ENCODE data around the gene LITAFD.
"Not testable (repeated sequence)": the region's sequence is repeated elsewhere in the genome, so short reads cannot be mapped to it uniquely, and the experiment has no call there.

LITAFD gene

DNA sequence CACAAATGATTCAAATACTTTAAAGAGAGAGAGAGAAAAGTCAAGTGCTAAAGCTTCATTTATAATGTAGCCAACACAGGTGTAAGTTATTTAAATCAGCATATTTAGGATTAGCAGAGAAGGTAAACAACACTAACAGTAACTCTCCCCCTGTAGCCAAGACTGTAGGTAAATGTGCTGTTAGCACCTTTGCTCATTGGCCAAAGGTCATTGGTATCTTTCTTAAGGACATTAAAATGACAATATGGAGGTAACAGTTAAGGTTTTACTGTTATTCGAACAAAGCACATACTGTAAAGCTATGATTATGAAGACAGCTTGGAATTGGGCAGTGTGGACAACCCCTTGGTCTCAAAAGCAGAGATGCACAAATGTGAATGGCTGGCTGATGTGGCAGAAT is 28.7 kb downstream of the LITAFD start:
- no peak for DNase-seq
- intact Hi-C loops (cut with DNase I) = no loop called here

DNA sequence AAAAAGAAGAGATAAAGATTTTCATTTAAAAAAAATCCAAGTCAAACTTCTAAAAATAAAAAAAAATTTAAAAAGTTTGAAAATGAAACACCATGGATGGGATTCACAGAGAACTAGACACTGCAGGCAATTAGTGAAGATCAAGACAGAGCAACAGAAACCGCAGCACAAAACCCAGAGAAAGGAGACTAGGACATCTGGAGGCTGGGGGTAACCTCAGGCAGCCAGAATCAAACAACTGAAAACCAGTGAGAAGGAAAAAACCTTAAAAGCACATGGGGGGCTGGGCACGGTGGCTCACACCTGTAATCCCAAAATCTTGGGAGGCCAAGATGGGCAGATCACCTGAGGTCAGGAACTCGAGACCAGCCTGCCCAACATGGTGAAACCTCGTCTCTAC is 30.6 kb downstream of the LITAFD start:
- DNase-seq = peak in 1 of 10 donors; percentile 44
- intact Hi-C loops (cut with DNase I) = no loop called here

DNA sequence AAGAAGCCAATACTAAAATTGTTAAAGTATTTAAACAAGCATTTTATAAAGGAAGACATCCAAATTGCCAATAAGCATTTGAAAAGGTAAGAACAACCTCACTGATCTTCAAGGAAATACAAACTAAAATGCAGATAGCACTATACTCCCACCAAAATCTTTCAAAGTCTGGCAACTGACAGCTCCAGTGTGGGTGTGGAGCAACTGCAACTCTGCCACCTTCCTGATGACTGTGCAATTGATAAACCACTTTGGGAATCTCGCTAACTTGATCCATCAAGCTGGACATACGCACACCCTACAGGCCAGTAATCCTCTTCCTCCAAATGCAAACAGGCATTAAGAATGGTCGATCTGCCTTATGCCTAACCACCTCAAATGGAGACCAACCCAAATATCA is 31.9 kb downstream of the LITAFD start:
- intact Hi-C loops (cut with DNase I) = no loop called here
- DNase-seq = no peak

DNA sequence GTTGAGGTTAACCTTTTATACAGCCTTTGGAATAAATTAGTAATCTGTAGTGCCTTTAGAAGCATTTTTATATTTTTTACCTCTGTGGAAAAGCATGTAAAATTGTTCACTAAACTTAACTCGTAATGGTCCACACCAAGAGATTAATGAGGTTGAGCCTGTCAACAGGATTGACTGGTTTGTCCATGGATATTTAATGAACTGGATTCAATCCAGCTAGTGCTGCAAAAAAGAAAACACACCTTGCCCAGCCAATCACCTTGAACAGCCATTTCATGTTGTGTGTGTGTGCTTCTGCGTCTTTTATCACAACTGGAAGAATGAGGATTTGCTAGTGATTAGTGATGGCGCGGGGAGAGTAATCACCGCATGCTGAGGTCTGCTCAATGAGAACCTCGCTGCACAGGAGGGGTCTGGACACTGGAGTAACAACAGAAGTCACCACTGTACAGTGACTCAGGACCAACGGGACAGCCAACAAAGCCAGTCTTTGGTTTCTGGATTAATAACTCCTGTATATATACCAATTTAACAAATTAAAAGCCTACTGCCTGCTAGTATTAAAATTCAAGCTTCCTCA is 33.7 kb downstream of the LITAFD start:
- intact Hi-C loops (cut with DNase I) = no loop called here
- DNase-seq = no peak

DNA sequence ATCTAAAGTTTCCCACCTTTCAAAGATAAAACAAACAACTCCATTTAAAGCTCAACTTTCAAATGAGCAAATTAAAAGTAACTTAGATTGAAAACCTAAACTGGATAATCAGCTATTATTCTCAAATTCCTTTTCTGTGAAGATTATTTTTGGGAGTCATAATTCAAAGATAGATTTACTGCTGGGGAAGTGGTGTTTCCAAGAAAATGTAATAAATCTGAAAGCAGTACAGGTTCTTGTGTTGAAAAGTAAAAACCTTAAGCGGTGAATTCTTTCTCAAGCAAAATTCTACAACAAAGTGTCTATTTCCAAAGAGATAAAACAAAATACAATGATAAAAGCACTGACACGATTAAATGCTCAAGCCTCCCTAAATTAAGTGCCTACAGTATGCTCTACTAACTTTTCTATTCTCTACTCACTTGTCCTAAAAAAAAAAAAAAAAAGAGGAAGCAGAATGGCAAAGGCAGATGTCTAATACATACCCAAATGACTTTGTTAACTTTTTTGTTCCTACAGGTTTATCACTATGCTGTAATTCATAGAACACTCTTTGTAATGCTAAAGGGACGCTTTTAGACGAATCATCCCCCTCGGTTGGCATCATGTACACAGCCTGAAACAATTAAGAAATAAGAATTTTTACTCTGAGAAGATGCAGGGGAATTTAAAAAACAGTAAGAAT is 34.5 kb downstream of the LITAFD start:
- intact Hi-C loops (cut with DNase I) = no loop called here
- DNase-seq = no peak

DNA sequence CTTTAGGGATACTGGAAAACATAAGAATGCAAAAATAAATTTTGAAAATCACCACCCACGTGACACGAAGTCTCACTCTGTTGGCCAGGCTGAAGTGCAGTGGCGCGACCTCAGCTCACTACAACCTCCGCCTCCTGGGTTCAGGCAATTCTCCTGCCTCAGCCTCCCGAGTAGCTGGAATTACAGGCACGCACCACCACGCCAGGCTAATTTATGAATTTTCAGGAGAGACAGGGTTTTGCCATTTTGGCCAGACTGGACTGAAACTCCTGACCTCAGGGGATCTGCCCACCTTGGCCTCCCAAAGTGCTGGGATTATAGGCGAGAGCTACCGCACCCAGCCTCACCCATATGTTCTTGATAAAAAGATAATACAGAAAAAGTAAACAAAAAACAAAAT is 35.2 kb downstream of the LITAFD start:
- DNase-seq = peak in 1 of 10 donors; percentile 74
- intact Hi-C loops (cut with DNase I) = not testable (repeated sequence)

DNA sequence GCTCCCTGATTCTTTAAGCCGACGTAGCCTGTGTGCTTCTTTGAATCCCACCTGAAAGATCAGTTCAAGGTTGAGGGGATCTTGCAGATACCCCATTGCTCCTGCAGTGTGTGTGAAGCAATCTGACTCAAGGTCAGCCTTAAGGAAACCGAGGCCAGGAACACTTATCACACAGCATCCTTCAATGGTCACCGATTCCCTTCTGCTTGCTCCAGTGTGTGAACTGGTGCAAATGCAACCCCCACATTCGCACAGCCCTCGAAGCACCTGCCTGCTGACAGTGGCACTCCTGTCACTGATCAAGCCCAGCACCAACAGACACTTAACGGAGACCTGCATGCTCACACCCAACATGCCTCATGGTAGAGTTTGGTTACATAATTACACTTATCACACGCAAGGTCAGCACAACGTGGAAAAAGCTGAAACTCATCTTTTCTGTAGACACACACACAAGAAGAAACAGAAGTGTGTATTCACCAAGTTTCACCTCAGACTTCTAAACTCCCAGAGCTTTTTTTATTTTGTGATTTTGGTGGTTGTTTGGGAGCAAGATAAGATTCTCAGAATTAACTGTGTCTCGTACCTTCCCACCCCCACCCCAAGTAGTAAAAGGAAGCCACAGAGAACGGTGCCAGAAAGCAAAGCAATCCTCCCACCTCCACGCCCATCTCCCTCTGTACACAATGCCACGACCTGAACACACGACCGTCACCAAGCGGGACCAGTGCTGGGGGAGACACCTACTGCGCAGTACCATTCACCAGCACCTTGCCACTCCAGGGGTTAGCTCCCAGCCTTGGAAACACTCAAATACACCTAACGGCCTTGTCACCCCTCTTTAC is 37.2 kb downstream of the LITAFD start:
- intact Hi-C loops (cut with DNase I) = no loop called here
- no peak for DNase-seq

DNA sequence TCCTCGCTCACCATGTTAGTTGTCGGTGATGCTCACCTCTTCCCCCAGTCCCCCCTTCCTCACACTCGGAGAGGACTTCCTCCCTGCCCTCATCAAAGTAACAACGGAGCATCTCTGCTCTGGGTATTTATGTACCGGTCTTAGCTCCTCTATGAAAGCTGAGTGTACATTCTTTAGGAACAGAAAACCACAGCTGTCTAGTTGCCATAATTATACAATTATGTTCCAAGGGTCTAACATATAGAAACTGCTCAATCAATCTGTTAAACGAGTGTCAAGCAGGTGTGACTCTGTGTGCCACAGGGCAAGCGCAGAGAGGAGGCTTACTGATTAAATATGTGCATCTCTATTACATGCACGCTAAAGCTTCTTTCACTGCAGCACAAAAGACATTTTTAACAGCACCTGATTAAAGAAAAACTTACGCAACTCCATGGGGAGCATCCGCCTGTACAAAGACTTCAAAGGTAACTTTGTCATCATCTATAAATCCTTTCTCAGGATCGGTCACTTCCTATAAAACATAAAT is 37.8 kb downstream of the LITAFD start:
- no peak for DNase-seq
- intact Hi-C loops (cut with DNase I) = no loop called here

DNA sequence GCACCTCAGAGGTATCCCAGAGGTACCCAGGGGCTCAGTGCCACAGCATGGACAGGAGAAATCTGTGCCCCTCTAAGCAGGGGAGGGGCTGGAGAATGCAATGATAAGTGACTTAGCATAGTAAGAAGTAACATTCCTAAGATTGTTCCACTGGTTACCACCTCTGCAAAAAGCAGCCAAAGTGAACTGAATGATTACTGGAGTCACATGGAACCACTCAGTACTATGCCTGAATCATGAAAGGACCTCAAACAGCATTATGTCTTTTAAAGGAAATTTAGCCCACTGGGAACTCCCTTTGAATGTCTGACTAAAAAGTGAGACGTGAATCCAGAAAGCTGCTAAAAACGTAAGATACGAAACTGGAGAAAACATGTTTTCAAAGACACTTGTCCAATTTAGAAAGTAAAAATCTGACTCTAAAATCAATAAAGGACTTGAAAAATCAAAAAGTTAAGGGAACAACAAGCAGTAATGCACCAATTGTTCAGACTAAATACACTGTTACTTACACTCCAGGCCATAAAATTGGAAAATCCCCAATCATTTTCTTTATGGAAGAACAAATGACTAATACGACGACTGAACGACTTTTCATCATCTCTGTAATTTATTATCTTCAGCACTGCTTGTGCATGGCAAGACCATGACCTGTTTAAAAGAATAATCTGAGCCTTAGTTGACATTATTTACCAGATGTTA is 38.6 kb downstream of the LITAFD start:
- no peak for DNase-seq
- intact Hi-C loops (cut with DNase I) = no loop called here

DNA sequence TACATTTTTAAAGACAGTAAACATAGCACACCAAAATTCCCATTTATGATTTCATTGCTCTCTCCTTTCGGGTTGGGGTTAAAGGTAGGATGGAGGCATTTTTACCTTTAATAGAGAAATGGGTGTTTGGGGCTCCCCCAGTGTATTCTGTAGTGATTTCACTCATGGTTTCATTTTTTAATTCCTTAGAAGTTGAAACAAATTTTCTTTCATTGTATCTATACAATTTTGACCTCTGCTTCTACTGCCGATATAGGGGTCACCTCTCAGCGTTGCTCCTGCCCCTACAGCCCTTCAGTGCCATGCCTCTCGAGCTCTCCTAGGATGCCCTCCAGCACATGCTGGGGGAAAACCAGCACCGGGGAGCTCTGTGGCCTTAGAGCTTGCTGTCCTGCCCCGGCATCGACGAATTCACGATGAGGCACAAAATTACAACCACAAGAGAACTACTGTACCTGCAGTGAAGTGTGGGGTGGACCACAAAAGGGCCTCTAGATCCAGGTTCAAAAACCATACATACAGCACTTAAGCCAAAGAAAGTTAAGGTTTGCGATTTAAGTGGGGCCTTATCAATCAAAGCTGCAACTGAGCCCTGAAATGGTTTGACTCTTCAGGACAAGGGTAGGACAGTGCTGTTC is 39.3 kb downstream of the LITAFD start:
- intact Hi-C loops (cut with DNase I) = no loop called here
- no peak for DNase-seq

DNA sequence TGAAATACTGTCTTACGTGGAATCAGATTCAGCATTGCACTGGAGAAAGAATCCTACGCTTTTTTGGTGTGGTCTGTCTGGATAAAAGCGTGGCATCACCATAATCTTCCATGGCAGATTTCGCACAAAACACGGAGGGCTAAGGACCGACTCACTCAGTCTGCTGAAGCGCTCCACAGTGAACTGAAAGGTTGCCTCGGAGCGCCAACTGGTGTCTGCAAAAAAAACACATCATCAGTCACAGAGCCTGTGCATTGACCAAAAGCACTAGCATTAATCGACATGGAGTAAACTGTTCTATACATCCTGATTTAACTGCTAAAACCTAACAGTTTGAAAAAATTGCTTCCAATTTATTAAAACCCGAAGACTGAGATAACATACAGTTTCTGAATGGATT is 41.0 kb downstream of the LITAFD start:
- peak in 8 of 10 donors; percentile 23 to 90 (median 42) for DNase-seq
- intact Hi-C loops (cut with DNase I) = no loop called here

DNA sequence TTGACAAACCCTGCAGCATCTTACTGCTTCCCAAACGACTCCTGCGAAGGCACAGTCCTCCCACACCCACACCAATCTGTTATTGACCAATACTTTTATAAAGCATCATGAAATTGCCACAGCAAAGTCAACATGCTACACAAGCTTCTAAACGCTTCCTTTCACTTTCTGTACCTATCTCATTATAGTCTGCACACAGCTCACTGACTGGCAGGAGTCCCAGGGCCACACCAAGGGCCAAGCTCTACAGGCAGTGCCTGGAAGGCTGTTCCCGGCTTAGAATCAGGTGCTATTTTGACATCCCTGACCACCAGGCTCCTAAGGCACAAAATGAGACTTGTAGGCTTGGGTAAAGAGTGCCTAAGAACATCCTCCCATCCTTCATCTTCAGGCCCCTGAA is 42.1 kb downstream of the LITAFD start:
- intact Hi-C loops (cut with DNase I) = no loop called here
- peak in 2 of 10 donors; percentile 20 to 32 for DNase-seq

DNA sequence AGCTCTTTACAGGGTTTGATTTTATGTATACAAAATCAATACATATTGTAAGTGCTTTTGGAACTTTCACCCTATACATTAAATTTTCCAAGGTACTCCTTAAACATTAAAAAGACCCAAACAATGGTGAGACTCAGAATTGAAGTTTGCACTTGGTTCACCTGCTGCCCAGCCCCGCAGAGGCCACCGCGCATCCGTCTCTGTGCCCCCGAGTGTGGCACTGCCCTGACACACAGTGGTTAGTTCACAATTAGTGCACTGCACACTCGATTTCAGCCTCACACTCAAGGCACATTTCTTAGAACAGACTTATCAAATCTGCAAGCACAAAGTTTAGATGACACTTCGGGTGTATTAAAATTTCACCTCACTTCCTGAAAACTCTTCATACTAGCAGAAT is 43.3 kb downstream of the LITAFD start:
- peak in 1 of 10 donors; percentile 59 for DNase-seq
- intact Hi-C loops (cut with DNase I) = no loop called here

DNA sequence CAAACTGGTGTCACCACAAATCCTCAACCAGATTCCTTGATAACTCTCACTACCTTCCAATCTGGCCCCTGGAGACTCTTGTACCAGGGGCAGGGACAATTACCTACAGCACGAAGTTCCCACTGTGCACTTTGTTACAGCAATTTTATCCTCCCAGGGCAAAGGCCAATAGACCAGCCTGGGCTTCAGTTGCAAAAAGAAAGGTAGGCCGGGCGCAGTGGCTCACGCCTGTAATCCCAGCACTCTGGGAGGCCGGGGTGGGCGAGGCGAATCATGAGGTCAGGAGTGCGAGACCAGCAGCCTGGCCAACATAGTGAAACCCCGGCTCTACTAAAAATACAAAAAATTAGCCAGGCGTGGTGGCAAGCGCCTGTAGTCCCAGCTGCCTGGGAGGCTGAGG is 44.7 kb downstream of the LITAFD start:
- intact Hi-C loops (cut with DNase I) = no loop called here
- DNase-seq = peak in 1 of 10 donors; percentile 64

DNA sequence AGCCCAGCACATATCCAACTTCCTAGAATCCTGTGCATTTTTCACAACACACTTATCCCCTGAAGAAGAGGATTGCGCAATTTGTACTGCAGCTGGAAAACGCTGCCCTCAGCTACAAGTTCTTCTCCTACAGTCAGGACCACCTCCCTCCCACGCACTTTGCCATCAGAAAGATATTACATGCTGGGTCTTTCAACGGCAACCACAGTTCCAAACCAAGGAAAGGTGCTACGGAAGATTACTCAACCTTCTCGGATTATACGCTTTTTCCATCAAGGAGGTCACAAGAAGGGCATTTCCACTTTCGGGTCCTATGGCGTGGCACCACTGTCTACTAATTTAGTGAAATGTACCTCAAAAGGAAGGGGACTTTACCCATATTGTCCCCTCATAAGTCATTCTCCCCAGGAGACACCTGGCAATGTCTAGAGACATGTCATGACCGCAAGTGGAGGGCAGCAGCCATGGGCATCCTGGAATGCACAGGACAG is 46.4 kb downstream of the LITAFD start:
- peak in 1 of 10 donors; percentile 54 for DNase-seq
- intact Hi-C loops (cut with DNase I) = no loop called here

DNA sequence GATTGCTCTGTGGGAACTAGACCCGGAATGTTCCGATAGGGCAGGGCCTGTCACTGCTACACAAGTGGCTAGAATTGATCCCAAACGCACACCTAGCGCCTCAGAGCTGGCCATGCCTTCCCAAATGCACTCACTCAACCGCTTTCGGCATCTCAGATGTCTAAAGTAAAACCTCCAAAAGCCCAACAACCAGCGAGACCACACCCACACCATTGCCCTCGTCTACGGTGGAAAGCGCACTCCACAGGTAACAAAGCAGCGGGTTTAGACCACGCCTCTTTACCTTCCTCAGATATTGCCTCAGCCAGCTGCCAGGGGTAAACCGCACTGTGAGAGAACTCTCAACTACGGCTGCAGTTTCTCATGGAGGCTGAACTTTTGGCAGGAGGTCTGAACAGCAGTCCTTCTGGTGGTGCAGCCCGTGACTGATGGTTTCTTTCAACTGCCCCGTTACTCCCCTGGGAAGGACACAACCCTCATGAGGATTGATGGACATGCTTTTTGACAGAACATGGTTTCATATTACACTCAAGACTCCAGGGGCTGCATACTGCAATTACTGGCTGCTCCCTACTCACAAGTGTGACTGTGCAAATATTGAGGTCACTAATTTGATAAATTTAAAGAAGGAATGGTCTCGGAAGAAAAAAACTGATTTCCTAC is 47.1 kb downstream of the LITAFD start:
- no peak for DNase-seq
- intact Hi-C loops (cut with DNase I) = no loop called here

DNA sequence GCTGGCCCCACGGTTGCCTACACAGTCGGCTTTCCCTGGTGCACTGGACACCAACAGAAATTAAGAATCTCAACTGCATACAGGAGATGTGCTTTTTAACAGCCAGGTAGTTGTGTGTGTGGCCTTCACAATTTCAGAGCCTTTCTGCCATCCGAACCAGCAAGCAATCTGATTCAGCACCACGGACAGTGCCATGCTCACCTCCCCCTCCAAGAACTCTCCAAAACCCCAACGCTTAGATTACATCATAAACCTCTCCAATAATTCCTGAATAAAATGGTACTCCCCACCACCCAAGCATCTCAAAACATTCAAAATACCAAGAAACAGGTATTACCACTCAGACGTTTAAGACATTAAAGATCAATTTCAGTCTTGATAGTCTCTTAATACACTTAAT is 49.7 kb downstream of the LITAFD start:
- peak in 2 of 10 donors; percentile 40 to 84 for DNase-seq
- intact Hi-C loops (cut with DNase I) = no loop called here

DNA sequence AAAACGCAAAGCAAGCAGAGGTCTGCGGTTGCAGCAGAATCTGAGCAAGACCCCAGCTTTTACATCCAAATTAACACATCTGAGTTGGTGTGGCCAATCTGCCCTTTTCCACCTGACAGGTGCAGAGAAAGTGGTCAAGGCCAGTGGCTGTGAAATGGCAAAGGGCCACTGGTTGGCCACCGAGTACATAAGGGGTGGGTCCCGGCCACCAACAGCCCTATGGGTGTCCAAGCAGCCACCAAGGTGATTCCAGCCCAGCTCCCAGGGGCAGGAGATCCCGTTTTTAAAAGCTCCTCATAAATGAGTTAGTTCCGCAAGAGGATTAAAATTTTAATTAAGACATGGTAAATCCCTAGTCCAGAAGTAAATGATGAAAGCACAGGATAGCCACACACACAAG is 52.5 kb downstream of the LITAFD start:
- peak in 1 of 10 donors; percentile 66 for DNase-seq
- intact Hi-C loops (cut with DNase I) = no loop called here

Data from posterior cingulate gyrus (tissue), 11 donors.